ENCODE measurements around the gene RPS25.
A peak's percentile ranks its signal among the peaks of the same experiment; 100 is the strongest.
"Not testable (repeated sequence)": the region's sequence is repeated elsewhere in the genome, so short reads cannot be mapped to it uniquely, and the experiment has no call there.

RPS25 gene

DNA sequence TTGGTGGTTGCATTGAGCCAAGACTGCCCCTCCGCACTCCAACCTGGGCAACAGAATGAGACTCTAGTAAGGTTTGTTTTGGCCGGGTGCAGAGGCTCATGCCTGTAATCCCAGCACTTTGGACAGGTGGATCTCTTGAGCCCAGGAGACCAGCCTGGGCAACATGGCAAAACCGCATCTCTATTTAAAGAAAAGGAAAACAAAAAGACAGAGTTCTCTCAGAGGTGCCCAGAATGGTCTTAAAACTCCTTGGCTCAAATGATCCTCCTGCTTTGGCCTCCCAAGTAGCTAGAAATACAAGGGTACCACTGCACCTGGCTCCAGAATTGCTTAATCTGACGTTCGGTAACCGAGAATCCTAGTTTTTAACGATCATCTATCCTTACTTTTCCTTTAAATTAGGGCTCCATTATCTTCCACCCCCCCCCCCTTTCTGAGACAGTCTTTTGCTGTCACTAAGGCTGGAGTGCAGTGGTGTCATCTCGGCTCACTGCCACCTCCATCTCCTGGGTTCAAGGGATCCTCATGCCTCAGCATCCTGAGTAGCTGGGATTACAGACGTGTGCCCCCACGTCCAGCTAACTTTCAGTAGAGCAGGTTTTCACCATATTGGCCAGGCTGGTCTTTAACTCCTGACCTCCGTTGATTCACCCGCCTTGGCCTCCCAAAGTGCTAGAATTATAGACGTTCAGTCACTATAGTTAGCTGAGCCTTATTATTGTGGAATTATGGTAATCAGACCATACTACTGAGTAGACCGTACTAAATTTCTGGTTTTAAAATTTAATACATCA lies 1.7 kb downstream of the RPS25 start:
- no peak for DNase-seq (ENCODE audit: low read depth in 4 of 4, low spot score in 1 of 4)

DNA sequence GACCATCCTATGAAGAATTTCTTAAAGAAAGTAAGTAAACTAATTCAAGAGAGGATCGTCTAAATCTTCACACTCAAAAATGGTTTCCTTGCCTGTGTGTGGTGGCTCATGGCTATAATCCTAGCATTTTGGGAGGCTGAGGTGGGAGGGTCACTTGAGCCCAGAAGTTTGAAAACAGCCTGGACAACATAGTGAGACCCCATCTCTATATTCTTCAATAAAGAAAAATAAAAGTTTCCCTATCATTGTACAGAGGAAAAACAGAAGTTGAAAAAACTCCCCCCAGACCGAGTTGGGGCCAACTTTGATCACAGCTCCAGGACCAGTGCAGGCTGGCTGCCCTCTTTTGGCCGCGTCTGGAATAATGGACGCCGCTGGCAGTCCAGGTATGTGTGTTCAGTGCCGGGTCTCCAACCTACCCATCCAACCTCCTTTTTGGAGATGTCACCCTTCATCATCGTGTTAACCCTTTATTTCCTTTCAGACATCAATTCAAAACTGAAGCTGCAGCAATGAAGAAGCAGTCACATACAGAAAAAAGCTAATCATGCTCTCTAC lies 3.0 kb downstream of the RPS25 start:
- DNase-seq (ENCODE audit: low read depth in 4 of 4, low spot score in 1 of 4), result no peak

- no peak for DNase-seq (ENCODE audit: low read depth in 4 of 4, low spot score in 1 of 4)
These were observed 3.8 kb downstream of the RPS25 start for GRCh38 chr11:119014209-119014924.

- no peak for DNase-seq (ENCODE audit: low read depth in 4 of 4, low spot score in 1 of 4)
These were observed 5.4 kb downstream of the RPS25 start for GRCh38 chr11:119012629-119013170.

GRCh38 chr11:119011476-119012053 lies 6.6 kb downstream of the RPS25 start:
- DNase-seq (ENCODE audit: low read depth in 4 of 4, low spot score in 1 of 4), result no peak

- no peak for DNase-seq (ENCODE audit: low read depth in 4 of 4, low spot score in 1 of 4)
These were observed 11.5 kb downstream of the RPS25 start for GRCh38 chr11:119006656-119007055.

- DNase-seq (ENCODE audit: low read depth in 4 of 4, low spot score in 1 of 4), result no peak
These were observed 17.2 kb downstream of the RPS25 start for GRCh38 chr11:119000906-119001305.

DNA sequence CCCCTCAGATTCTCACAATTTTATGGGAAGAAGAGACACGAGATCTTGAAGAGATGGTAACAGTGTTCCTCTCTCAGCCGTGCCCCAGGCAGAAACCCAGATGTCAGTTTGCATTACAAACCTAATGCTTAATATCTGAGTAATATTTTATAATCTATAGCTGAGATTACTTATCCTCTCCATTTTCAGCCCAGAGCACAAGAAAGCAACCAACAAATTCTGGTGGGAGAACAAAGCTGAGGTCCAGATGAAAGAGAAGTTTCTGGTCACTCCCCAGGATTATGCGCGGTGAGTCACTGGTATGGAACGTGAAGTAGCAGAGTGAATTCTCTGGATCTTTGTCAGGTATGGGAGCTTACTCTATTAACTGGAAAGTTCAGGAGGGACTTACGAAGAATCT lies 19.3 kb downstream of the RPS25 start:
- no peak for DNase-seq (ENCODE audit: low read depth in 4 of 4, low spot score in 1 of 4)

DNA sequence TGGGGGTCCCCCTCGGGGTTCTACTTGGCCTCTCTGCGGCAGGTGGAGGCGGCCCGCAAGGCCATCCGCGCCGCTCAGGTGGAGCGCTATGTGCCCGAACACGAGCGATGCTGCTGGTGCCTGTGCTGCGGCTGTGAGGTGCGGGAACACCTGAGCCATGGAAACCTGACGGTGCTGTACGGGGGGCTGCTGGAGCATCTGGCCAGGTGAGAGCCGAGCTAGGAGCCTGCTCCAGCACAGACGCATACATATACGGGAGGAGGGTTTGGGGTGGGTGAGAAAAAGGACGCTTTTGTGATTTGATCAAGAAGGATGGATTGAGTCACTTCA lies 19.8 kb downstream of the RPS25 start:
- DNase-seq (ENCODE audit: low read depth in 4 of 4, low spot score in 1 of 4), result no peak

DNA sequence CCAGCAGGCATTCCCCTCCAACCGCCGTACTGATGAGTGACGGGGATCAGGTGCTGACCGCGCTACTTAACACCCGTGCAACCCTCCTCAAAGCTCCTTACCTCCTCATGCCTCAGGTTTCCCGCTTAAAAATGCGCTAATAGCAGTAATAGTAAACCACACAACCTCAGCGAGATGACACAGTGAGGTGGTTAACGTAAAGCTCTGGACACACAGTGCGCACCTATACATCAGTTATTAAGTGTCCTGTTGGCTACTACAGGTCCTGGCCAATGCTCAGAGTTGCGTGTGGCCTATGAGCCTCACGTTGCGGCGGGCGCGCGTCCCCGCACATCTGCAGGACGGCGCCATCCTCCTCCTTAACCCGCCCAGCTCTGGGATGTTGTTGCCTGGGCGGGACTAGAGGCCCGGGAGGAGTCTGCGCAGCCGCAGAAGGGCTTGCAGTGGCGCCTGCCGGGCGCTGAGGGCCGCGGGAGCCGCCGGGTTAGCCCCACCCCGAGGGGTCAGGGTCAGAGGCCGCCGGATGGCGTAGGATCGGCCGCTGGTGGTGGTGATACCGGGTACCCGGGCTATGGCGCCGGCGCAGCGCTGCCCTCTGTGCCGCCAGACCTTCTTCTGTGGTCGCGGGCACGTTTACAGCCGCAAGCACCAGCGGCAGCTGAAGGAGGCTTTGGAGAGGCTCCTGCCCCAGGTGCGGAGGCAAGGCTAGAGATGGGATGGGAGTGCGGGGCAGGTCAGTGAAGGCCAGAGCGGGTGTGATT lies 20.3 kb downstream of the RPS25 start, which contains the start of gene CENATAC:
CENATAC (plus strand) TSS at position 512 of the 761 bp plus-strand sequence; CDS start at position 572, 60 bp downstream.
- DNase-seq (ENCODE audit: low read depth in 4 of 4, low spot score in 1 of 4), result peak; percentile 91 to 95 (median 93)

- peak in 1 of 4 experiments; percentile 35 for DNase-seq (ENCODE audit: low read depth in 4 of 4, low spot score in 1 of 4)
These were observed 21.1 kb downstream of the RPS25 start for GRCh38 chr11:118996926-118997626.

- DNase-seq (ENCODE audit: low read depth in 4 of 4, low spot score in 1 of 4), result not testable (repeated sequence)
These were observed 26.6 kb downstream of the RPS25 start for GRCh38 chr11:118991486-118992038.

DNA sequence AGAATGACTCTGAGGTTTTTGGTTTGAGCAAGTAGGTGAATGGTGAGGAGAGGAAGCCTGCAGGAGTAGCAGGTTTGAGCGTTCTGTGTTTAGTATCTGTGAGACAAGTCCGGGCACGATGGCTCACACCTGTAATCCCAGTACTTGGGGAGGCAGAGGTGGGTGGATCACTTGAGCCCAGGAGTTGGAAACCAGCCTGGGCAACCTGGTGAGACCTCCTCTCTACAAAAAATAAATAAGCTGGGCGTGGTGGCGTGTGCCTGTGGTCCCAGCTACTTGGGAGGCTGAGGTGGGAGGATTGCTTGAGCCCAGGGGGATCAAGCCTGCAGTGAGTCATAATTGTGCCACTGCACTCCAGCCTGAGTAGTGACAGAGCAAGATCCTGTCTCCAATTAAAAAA lies 29.9 kb downstream of the RPS25 start:
- no peak for DNase-seq (ENCODE audit: low read depth in 4 of 4, low spot score in 1 of 4)

DNA sequence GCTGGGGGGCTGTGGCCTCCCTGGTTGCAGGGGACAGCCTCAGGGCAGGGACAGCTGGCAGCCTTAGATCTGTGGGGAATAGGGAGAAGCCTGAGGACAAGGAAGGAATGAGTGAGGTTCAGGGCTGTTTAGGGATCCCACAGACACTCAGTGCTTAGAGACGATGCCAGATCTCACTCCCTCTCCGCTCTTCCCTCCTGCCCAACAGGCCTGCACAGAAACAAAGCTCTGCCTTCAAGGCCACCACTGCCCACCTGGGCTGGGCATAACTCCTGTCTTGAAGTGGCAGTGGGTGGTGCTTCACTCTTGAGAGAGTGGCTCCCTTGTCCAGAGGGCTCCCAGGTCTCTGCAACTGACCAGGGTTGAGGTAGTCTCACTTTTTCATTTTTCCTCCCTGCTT lies 33.3 kb downstream of the RPS25 start:
- no peak for DNase-seq (ENCODE audit: low read depth in 4 of 4, low spot score in 1 of 4)

GRCh38 chr11:118984337-118984736 lies 33.8 kb downstream of the RPS25 start:
- DNase-seq (ENCODE audit: low read depth in 4 of 4, low spot score in 1 of 4), result not testable (repeated sequence)

- DNase-seq (ENCODE audit: low read depth in 4 of 4, low spot score in 1 of 4), result no peak
These were observed 37.8 kb downstream of the RPS25 start for GRCh38 chr11:118980191-118980881.

DNA sequence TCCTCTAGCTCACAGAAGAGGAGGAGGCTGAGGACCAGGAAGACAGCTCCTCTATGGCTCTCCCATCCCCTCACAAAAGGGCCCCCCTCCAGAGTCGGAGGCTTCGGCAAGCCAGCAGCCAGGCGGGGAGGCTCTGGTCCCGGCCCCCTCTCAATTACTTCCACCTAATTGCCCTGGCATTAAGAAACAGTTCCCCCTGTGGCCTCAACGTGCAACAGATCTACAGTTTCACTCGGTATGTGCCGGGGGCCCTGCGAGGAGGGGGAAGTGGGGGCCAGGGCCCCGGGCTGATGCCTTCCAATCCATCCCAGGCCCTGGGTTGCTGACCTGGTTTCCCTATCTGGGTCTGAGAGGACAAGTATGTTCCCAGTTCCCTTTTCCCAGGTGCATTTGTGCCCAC lies 38.7 kb downstream of the RPS25 start:
- DNase-seq (ENCODE audit: low read depth in 4 of 4, low spot score in 1 of 4), result no peak

- DNase-seq (ENCODE audit: low read depth in 4 of 4, low spot score in 1 of 4), result no peak
These were observed 42.1 kb downstream of the RPS25 start for GRCh38 chr11:118975771-118976709.

Data from stimulated activated CD4-positive, alpha-beta T cell treated with anti-CD3 and anti-CD28 coated beads, Interleukin-1b, Interleukin-23, amount 100 ng/mL, for 24 hours (primary cell).